Cardiac fibroblast (primary cell): ENCODE measurements around the gene FAN1.

ENCODE experiments used
- DNase-seq, 2 donors: peaks; one replicate each; pipeline versions ENCODE4 v3.0.0 to v3.0.0-alpha.2; 2010; ENCODE audit warnings: low read depth in 2 of 2
- H3K4me3 ChIP-seq, 2 donors: replicated peaks in 1 of 2; 1 replicate in 1 of 2; 2 replicates in 1 of 2; pipeline ENCODE4 v1.5.1; 2011; ENCODE audit warnings: low read depth in 2 of 2, low read length in 2 of 2, mild to moderate bottlenecking in 2 of 2, moderate library complexity in 1 of 2
- CTCF ChIP-seq: IDR thresholded peaks from one replicate; pipeline ENCODE4 v1.5.1; 2011; ENCODE audit warnings: low read depth, mild to moderate bottlenecking, low read length, inconsistent platforms

The FAN1 gene

DNA sequence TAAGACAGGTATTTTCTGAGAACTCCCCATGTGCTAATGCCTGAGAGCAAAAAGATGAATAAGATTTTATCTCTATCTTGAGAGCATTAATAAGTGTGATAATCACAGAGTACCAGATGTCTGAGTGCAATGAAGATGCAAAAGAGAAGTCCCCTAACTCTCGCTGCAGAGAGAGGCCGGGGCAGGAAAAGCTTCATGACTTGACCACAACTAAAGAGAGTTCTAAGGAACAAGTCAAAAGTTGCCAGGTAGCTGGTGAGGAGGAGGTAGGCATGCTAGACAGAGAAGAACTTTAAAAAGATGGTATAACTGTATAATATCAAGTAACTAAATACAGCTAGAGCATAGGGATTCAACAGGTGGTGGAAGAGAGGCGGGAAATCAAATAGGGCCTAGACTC lies 58.9 kb downstream of the FAN1 start:
- TF ChIP-seq CTCF, result no peak
- no peak overlapping the region for H3K4me3 ChIP-seq
- DNase-seq, result no peak

DNA sequence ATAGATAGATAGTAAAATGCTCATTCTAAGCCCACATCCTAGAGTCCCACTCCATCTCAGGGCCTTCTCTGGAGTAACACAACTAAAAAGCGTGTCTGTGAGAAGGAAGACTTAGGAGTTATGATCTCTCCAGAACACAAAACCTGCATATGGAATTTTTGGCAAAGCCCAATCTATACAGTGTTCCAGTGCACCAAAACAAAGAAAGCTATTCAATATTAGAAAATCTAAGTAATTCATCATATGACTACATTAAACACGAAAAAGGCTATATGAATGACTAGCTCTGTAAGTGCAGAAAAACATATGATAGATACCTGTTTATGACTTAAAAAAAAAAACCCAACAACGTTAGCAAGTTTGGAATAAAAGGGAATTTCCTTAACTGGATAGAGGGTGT lies 60.0 kb downstream of the FAN1 start:
- no peak overlapping the region for H3K4me3 ChIP-seq
- DNase-seq, result no peak
- no peak for TF ChIP-seq CTCF

DNA sequence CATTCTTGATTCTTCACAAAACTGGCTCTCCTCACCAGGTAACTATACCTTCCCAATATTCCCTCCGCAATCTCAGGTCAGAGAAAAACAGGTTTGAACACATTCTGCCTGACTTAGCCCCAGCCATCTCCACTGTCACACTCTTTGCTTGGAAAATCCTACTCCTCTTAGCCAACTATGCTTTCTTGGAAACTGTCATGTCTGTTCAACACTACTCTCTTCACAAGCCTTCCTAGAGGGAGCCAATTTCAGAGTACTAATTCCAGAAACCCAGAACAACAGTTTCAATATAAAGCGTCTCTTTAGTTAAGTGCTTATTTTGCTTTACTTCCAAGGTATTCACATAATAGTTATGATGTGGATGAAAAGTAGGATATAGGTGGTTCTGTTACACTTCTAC lies 66.0 kb downstream of the FAN1 start:
- TF ChIP-seq CTCF, result no peak
- DNase-seq, result no peak
- no peak overlapping the region for H3K4me3 ChIP-seq

- no peak for DNase-seq
- TF ChIP-seq CTCF, result no peak
Measured at GRCh38 chr15:30973379-30973778, 69.7 kb downstream of the FAN1 start.

DNA sequence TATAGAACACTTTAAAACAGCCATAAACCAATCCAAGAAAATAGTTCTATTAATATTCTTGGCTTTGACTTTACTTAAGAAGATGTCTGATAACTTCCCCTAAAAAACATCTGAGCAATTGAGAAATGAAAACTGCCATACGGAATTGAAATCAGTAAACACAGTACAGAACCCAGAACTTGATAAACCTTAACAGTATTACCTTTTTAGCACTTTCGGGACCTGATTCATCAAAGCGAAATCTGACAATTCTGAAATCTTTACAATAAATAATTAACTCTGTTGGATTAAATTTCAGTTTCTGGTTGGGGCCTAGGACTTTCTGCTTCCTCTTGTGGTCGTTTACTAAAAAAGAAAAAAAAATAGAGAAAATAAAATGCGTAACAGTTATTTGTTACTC lies 70.4 kb downstream of the FAN1 start:
- TF ChIP-seq CTCF, result no peak
- H3K4me3 ChIP-seq, result no peak overlapping the region
- DNase-seq, result no peak

More at GRCh38 chr15:30973379-30973778, 69.7 kb downstream of the FAN1 start:
- no peak overlapping the region for H3K4me3 ChIP-seq

- no peak for DNase-seq
- no peak for TF ChIP-seq CTCF
- H3K4me3 ChIP-seq, result no peak overlapping the region
Measured at GRCh38 chr15:30978328-30978727, 74.6 kb downstream of the FAN1 start.

DNA sequence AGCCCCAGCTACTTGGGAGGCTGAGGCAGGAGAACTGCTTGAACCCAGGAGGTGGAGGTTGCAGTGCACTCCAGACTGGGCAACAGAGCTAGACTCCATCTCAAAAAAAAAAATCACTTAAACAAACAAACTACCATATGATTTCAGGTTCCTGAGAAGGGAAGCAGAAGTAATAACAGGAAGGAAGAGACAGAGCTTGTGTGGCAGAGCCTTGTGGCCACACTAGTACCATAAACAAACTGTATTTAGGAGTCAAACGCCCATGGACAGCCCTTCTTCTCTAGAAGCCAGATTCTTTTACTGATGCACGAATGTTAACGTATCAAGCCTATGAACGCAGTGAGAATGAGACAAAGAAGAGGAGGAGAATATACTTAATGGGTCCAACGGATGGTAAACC lies 75.7 kb downstream of the FAN1 start:
- DNase-seq, result no peak
- H3K4me3 ChIP-seq, result no peak overlapping the region
- TF ChIP-seq CTCF, result no peak
